ENCODE data around the gene PLEKHA3. TPM values are rescaled to one million over a fixed set of nuclear protein-coding genes. Genes with fewer than 3 reads are reported as not detected.
A peak's percentile ranks its signal among the peaks of the same experiment; 100 is the strongest.

Gene PLEKHA3
- total RNA-seq, 2 donors from 2014 or later = 21.2 to 22.8 TPM

- Histone ChIP-seq H3K4me3 (ENCODE audit: low read length) (no peak overlapping the region), H3K4me1 (ENCODE audit: control insufficient read depth, insufficient read depth, low read length) (no peaks in the 10 kb centered on the region), H3K27me3 (ENCODE audit: control insufficient read depth, insufficient read depth, low read length, poor library complexity, severe bottlenecking) (no peaks in the 10 kb centered on the region), H3K9ac (ENCODE audit: extremely low read depth, low read length, poor library complexity, severe bottlenecking) (no peak overlapping the region), H3K36me3 (ENCODE audit: control insufficient read depth, insufficient read depth, low read length) (peaks cover 3% of the 10 kb centered on the region), H3K27ac (ENCODE audit: low read depth, low read length) (no peak overlapping the region), H3K9me3 (ENCODE audit: control insufficient read depth, low read length) (no peaks in the 10 kb centered on the region)
- no peak overlapping the region for H3K27ac Mint-ChIP-seq
- H3K27me3 Mint-ChIP-seq (ENCODE audit: insufficient read depth) = no peaks in the 10 kb centered on the region
- 95 to 100% methylated on average over 2 to 6 of the region's 6 CpGs for whole genome bisulfite sequencing, 2 experiments (ENCODE audit: insufficient coverage in 1 of 2, insufficient read length in 1 of 2)
- peaks cover 13% of the 10 kb centered on the region for H3K36me3 Mint-ChIP-seq (ENCODE audit: low read depth)
- no peak for DNase-seq
- peaks cover 9% of the 10 kb centered on the region for H3K4me1 Mint-ChIP-seq
- no peak for TF ChIP-seq CTCF (conservative IDR thresholded peaks at IDR 0.05)
- H3K9me3 Mint-ChIP-seq = no peaks in the 10 kb centered on the region
- H3K4me3 Mint-ChIP-seq = no peak overlapping the region
Measured at GRCh38 chr2:178510384-178510783, 30.1 kb downstream of the PLEKHA3 start.

- Histone ChIP-seq H3K36me3 (ENCODE audit: control insufficient read depth, insufficient read depth, low read length) (peaks cover 3% of the 10 kb centered on the region), H3K27ac (ENCODE audit: low read depth, low read length) (no peak overlapping the region), H3K27me3 (ENCODE audit: control insufficient read depth, insufficient read depth, low read length, poor library complexity, severe bottlenecking) (no peaks in the 10 kb centered on the region), H3K4me1 (ENCODE audit: control insufficient read depth, insufficient read depth, low read length) (no peaks in the 10 kb centered on the region), H3K9ac (ENCODE audit: extremely low read depth, low read length, poor library complexity, severe bottlenecking) (no peak overlapping the region), H3K9me3 (ENCODE audit: control insufficient read depth, low read length) (no peaks in the 10 kb centered on the region), H3K4me3 (ENCODE audit: low read length) (no peak overlapping the region)
- Mint-ChIP-seq H3K27ac (peak overlapping the region; percentile 48), H3K4me1 (no peaks in the 10 kb centered on the region), H3K9me3 (no peaks in the 10 kb centered on the region), H3K27me3 (ENCODE audit: insufficient read depth) (no peaks in the 10 kb centered on the region), H3K4me3 (no peak overlapping the region), H3K36me3 (ENCODE audit: low read depth) (peaks cover 13% of the 10 kb centered on the region)
- whole genome bisulfite sequencing, 2 experiments (ENCODE audit: insufficient coverage in 1 of 2, insufficient read length in 1 of 2) = 83 to 91% methylated on average over 1 to 2 of the region's 2 CpGs
- no peak for DNase-seq
- no peak for TF ChIP-seq CTCF (conservative IDR thresholded peaks at IDR 0.05)
Measured at GRCh38 chr2:178512484-178512883, 32.2 kb downstream of the PLEKHA3 start.

GRCh38 chr2:178513876-178514275 is 33.6 kb downstream of the PLEKHA3 start:
- DNase-seq = no peak
- Mint-ChIP-seq H3K36me3 (ENCODE audit: low read depth) (peaks cover 13% of the 10 kb centered on the region), H3K4me1 (no peaks in the 10 kb centered on the region), H3K4me3 (no peak overlapping the region), H3K27ac (no peak overlapping the region), H3K9me3 (no peaks in the 10 kb centered on the region), H3K27me3 (ENCODE audit: insufficient read depth) (no peaks in the 10 kb centered on the region)
- Histone ChIP-seq H3K9me3 (ENCODE audit: control insufficient read depth, low read length) (no peaks in the 10 kb centered on the region), H3K36me3 (ENCODE audit: control insufficient read depth, insufficient read depth, low read length) (peaks cover 3% of the 10 kb centered on the region), H3K4me1 (ENCODE audit: control insufficient read depth, insufficient read depth, low read length) (no peaks in the 10 kb centered on the region), H3K27me3 (ENCODE audit: control insufficient read depth, insufficient read depth, low read length, poor library complexity, severe bottlenecking) (no peaks in the 10 kb centered on the region), H3K27ac (ENCODE audit: low read depth, low read length) (no peak overlapping the region), H3K9ac (ENCODE audit: extremely low read depth, low read length, poor library complexity, severe bottlenecking) (no peak overlapping the region), H3K4me3 (ENCODE audit: low read length) (no peak overlapping the region)
- no peak for TF ChIP-seq CTCF (conservative IDR thresholded peaks at IDR 0.05)
- WGBS, 2 experiments (ENCODE audit: insufficient coverage in 1 of 2, insufficient read length in 1 of 2) = 91 to 100% methylated on average over 2 to 4 of the region's 4 CpGs

All from endodermal cell (in vitro differentiated cells).